Kidney glomerular epithelial cell (primary cell): ENCODE data around the gene CHRNA4.
"Not testable (repeated sequence)": the region's sequence is repeated elsewhere in the genome, so short reads cannot be mapped to it uniquely, and the experiment has no call there.

Source experiments
- DNase-seq: peaks from one replicate; lab custom pipeline; 2025; lab: John Stamatoyannopoulos, UW

The CHRNA4 gene

DNA sequence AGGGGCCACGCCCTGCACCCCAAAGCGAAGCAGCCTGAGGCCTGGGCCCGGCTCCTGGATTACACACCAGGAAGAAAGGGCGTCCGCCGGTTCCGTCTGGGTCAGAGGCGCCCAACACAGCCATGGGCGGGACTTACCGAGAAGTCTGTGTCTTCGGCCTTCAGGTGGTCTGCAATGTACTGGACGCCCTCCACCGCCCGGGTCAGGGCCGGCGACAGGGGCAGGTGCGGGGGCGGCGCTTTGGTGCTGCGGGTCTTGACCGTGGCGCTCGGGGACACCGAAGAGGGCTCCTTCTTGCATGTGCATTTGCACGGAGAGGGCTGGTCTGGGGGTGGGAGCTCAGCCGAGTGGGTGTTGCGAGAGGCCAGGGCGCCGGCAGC is 11.6 kb downstream of the CHRNA4 start:
- no peak for DNase-seq

- DNase-seq: no peak
Measured at GRCh38 chr20:63348828-63349515, 12.2 kb downstream of the CHRNA4 start.

GRCh38 chr20:63347950-63348827 is 13.0 kb downstream of the CHRNA4 start:
- no peak for DNase-seq

GRCh38 chr20:63347081-63347741 is 13.9 kb downstream of the CHRNA4 start:
- no peak for DNase-seq

GRCh38 chr20:63346131-63347080 is 14.7 kb downstream of the CHRNA4 start:
- DNase-seq: no peak

DNA sequence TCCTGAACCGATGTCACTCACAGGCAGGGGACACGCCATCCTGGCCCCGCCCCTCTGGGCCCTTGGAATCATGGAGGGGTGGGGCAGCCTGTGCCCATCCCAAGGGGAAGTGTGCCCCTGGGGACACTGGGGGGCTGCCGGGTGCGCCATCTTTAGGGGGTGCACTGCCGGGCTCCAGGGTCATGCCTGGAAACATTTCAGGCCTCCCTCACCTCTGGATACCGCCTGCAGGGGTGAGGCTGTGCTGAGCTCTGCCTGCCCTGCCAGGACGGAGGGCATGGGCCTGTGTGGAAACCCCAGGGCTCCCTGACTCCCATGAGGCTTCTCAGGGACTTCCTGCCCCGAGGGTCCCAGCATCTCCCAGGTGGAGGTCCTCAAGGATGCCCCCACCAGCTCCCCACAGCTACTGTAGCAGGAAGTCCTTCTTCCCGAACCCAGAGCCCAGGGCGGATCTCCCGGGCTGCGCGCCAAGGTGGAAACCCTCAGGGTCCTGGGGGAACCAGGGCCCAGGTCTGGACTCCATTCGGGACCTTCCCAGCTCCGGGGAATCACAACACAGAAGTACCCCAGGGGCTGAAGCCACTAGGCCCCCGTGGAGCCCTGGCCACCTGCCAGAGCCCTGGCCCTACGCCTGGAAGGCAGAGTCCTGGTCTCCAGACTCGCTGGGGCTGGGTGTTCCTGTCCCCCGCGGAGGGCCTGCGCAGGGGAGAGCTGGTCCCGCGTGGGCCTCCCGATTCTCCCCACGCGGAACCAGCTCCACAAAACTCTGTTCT is 15.6 kb downstream of the CHRNA4 start:
- no peak for DNase-seq

DNA sequence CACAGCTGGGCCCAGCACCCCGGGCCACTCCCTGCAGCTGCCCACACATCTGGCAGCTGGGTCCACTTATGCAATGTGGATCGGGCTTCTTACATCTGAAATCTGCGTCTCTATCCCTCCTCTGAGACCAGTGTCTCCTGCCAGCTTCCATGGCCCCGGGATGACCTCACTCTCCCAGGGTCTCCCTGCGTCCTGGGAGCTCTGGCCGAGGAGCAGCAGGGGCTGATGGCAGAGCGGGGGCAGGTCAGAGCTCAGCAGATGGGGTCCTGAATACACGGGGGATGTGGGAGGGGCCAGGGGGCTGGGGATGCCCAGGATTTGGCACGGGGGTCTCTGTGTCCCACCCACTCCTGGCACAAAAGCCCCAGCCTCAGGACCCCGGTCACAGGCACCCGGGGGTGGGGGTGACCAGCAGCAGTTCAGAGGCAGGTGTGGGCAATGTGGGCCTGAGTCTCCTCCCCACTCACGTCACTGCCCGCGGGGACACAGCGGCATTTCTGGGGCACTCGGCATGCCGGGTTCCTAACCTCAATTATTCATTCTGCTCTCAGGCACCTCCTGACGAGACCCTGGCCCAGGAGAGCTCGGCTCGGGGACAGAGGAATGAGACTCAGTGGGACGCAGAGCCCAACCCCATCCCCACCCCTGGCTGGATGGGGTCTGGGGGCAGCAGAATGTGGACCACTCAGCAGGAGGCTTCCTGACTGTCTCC is 16.4 kb downstream of the CHRNA4 start:
- DNase-seq: no peak

- no peak for DNase-seq
Measured at GRCh38 chr20:63343460-63344445, 17.4 kb downstream of the CHRNA4 start.

DNA sequence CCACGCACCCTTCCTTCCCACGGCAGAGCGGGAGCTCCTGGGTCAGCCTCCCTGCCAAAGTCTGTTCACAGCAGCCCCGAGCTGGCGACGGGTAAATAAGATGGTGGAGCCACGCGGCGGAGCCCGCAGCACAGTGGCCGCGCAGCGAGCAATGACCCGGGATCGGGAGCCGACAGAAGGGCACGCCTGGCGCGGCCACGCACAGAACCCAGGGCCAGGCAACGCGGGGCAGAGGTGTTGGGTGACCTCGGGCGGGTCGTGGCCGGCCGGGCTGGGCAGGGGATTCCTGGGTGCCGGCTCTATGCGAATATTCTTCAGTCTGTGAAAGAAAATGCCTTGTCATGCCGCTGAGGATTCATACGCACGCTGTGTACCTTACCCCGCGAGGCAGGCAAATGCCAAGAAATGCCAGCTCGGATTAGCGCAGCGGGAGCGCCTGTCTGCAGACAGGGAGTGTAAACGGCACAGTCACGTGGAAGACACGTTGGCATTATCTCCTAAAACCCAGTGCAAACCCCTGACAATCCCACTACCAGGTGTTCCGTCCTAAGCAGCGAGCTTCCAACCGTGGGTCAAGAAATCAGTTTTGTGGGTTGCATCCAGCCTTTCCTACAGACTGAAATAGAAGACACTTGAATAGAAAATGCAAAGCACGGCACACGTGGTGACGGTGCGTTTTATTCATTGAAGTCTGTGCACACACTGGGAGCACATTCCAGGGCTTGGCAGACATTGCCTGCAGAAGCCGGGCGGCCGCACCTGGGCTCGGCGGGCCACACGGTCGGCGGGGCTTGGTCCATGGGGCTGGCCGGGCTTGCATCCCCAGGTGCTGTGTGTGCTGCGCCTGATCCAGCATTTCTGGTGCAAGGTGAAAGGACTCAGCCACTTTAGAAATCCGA is 18.3 kb downstream of the CHRNA4 start:
- no peak for DNase-seq

- not testable (repeated sequence) for DNase-seq
Measured at GRCh38 chr20:63340158-63340688, 20.9 kb downstream of the CHRNA4 start.

DNA sequence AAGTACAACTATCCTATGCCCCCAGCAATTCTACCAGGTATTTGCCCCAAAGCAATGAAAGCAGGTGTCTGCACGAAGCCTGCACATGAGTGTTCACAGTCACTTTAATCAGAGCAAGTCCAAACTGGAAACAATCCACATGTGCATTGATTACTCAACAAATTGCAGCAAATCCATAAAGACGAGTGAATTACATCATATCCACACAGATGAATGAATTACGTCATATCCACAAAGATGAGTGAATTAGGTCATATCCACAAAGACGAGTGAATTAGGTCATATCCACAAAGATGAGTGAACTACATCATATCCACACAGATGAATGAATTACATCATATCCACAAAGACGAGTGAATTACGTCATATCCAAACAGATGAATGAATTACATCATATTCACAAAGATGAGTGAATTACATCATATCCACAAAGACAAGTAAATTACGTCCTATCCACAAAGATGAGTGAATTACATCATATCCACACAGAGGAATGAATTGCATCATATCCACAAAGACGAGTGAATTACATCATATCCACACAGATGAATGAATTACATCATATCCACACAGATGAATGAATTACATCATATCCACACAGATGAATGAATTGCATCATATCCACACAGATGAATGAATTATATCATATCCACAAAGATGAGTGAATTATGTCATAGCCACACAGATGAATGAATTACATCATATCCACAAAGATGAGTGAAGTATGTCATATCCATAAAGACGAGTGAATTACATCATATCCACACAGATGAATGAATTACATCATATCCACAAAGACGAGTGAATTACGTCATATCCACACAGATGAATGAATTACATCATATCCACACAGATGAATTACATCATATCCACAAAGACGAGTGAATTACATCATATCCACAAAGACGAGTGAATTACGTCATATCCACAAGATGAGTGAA is 21.7 kb downstream of the CHRNA4 start:
- not testable (repeated sequence) for DNase-seq

- DNase-seq: peak; percentile 87
Measured at GRCh38 chr20:63337786-63338420, 23.2 kb downstream of the CHRNA4 start.

DNA sequence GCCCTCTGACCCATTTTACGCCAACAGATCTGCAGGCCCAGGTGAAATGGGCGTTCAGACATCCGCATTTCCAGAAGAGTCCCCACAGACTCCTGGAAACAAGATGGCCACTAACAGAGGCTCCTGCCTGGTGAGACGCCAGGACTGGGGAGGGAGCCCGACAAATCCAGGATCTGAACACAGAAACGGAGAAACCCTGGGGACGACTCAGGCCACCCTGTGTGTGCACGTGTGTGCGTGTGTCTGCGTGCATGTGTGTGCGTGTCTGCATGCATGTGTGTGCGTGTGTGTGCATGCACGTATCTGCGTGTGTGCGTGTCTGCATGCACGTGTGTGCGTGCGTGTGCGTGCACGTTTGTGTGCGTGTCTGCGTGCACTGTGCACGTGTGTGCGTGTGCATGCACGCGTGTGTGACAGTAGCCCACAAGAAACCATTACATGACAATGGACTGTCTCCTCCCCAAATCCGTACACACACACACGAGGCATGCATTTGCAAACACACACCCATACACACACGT is 24.9 kb downstream of the CHRNA4 start:
- no peak for DNase-seq

GRCh38 chr20:63335711-63336110 is 25.4 kb downstream of the CHRNA4 start:
- no peak for DNase-seq

- not testable (repeated sequence) for DNase-seq
Measured at GRCh38 chr20:63335060-63335459, 26.1 kb downstream of the CHRNA4 start.

DNA sequence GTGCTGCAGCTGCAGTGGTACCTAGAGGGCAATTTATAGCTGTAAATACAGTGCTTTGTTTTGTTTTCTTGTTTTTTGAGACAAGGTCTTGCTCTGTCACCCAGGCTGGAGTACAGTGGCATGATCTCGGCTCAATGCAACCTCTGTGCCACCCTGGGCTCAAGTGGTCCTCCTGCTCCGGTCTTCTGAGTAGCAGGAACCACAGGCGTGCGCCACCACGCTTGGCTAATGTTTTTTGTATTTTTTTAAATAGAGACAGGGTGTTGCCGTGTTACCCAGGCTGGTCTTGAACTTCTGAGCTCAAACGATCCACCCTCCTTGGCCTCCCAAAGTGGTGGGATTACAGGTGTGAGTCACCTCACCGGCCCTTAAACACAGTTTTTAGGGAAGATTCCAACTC is 26.8 kb downstream of the CHRNA4 start:
- DNase-seq: no peak
